PC-3 (cell line): ENCODE results near the gene WNK1. TPM values are rescaled to one million over a fixed set of nuclear protein-coding genes. Genes with fewer than 3 reads are reported as not detected.

Source experiments
- ATAC-seq: fragments of 200-7000 bp; cut with Tn5 transposase; 2 replicates; pipeline ENCODE4 v1.9.1; 2020; ENCODE audit warnings: mild to moderate bottlenecking, moderate library complexity
- BruUV-seq: library from RNA; stranded (reverse); fragments of 400-500 nt; replicated peaks from 2 replicates; lab custom pipeline; 2021; lab: Mats Ljungman, UMichigan
- CTCF ChIA-PET: fragments of 300-600 bp; sonication (Branson Sonifier 250); formaldehyde crosslinking; loops from one replicate; lab custom pipeline; 2022; ENCODE audit warnings: antibody characterized with exemption; lab: Charles Lee
- POLR2A ChIA-PET: fragments of 300-600 bp; sonication (Branson Sonifier 250); formaldehyde crosslinking; loops from one replicate; lab custom pipeline; 2022; ENCODE audit warnings: antibody characterized with exemption; ENCODE audit not compliant: unreplicated experiment; lab: Charles Lee
- DNase-seq: peaks from one replicate; pipeline ENCODE4 v3.0.0-alpha.2; 2015
- H2AFZ ChIP-seq: fragments of 300-600 bp; sonication (generic); 2 replicates; pipeline ENCODE4 v1.6.0; 2016; ENCODE audit warnings: antibody characterized with exemption, low read length
- H3F3A ChIP-seq: fragments of 300-600 bp; sonication (generic); one replicate; pipeline ENCODE4 v1.6.0; 2017; ENCODE audit warnings: antibody characterized with exemption, low read length, control low read depth, mild to moderate bottlenecking; ENCODE audit not compliant: unreplicated experiment
- H3K27ac ChIP-seq: fragments of 300-600 bp; sonication (generic); 2 replicates; pipeline ENCODE4 v1.5.1; 2016; ENCODE audit warnings: mild to moderate bottlenecking, low read length
- H3K27me3 ChIP-seq: fragments of 300-600 bp; sonication (generic); 2 replicates; pipeline ENCODE4 v1.6.1; 2016; ENCODE audit warnings: low read length, mixed read lengths
- H3K36me3 ChIP-seq: fragments of 300-600 bp; sonication (generic); 2 replicates; pipeline ENCODE4 v1.6.1; 2016; ENCODE audit warnings: low read depth, mixed run types, low read length, mixed read lengths
- H3K4me1 ChIP-seq: fragments of 300-600 bp; sonication (generic); 2 replicates; pipeline ENCODE4 v1.5.1; 2016; ENCODE audit warnings: low read length; ENCODE audit not compliant: insufficient read depth
- H3K4me2 ChIP-seq: fragments of 300-600 bp; sonication (generic); 2 replicates; pipeline ENCODE4 v1.6.0; 2016; ENCODE audit warnings: low read length
- H3K4me3 ChIP-seq: fragments of 300-600 bp; sonication (generic); 2 replicates; pipeline ENCODE4 v1.5.1; 2016; ENCODE audit warnings: mild to moderate bottlenecking, low read length, mixed read lengths
- H3K79me2 ChIP-seq: fragments of 300-600 bp; sonication (generic); 2 replicates; pipeline ENCODE4 v1.6.1; 2017; ENCODE audit warnings: low read length, mixed read lengths
- H3K9ac ChIP-seq: fragments of 300-600 bp; sonication (generic); 2 replicates; pipeline ENCODE4 v1.6.0; 2016; ENCODE audit warnings: mild to moderate bottlenecking, low read length
- H3K9me2 ChIP-seq: fragments of 300-600 bp; sonication (generic); replicated peaks from 2 replicates; pipeline ENCODE4 v1.6.1; 2016; ENCODE audit warnings: mixed run types, low read length, mixed read lengths
- H3K9me3 ChIP-seq: fragments of 300-600 bp; sonication (generic); 2 replicates; pipeline ENCODE4 v1.6.1; 2016; ENCODE audit warnings: low read length, mixed read lengths
- H4K20me1 ChIP-seq: fragments of 300-600 bp; sonication (generic); 2 replicates; pipeline ENCODE4 v1.6.1; 2016; ENCODE audit warnings: low read length, mixed read lengths
- EZH2 ChIP-seq: fragments of 300-600 bp; sonication (generic); IDR thresholded peaks from one replicate; pipeline ENCODE4 v1.6.1; 2017; ENCODE audit warnings: antibody characterized with exemption, mild to moderate bottlenecking, low read length; ENCODE audit not compliant: unreplicated experiment
- EZH2phosphoT487 ChIP-seq: fragments of 300-600 bp; sonication (generic); IDR thresholded peaks from 2 replicates; pipeline ENCODE4 v1.6.1; 2018; ENCODE audit warnings: mild to moderate bottlenecking, antibody characterized with exemption, low read length, borderline replicate concordance
- intact Hi-C: fragments of 100-400 bp; cut with micrococcal nuclease; formaldehyde crosslinking; loops from 2 replicates; pipeline ENCODE4 v1.9.0; 2023
- total RNA-seq: library from RNA; depleted of rRNA; stranded (reverse); fragments of >200 nt; gene quantifications from 2 replicates; pipeline ENCODE4 v1.2.3, GENCODE V29; 2014
- TF ChIP-seq, protein P1 (sequence below): fragments of 300-600 bp; sonication (generic); conservative IDR thresholded peaks from 2 replicates; pipeline ENCODE4 v1.5.1; 2017; ENCODE audit warnings: antibody characterized with exemption, low read depth, mild to moderate bottlenecking, low read length

WNK1 gene
- total RNA-seq, 1 experiment from 2014 or later, result 44.5 TPM

DNA sequence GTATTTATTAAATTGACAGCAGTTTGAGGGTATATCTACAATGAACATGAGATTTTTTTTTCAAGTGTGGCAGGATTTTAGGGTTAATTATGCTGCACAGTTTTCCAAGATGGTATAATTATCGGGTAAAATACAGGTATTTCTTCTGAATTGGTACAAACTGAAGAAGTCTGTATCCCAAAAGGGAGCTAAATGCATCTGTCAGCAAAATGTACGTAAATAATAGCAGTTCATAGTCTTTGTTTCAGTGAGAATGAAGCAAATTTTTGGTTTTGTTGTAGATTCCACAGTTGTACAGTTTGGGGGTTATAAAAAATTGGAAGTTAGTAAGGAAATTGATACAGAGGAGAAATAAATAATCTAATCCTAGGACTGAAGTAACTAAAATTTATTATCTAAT is 133.8 kb downstream of the WNK1 start:
- ATAC-seq, result no peak
- no peaks in the 10 kb centered on the region for H3K9me3 ChIP-seq
- H3K27me3 ChIP-seq, result no peaks in the 10 kb centered on the region
- ChIA-PET POLR2A (no interaction called here), CTCF (no interaction called here)
- TF ChIP-seq, protein P1, sequence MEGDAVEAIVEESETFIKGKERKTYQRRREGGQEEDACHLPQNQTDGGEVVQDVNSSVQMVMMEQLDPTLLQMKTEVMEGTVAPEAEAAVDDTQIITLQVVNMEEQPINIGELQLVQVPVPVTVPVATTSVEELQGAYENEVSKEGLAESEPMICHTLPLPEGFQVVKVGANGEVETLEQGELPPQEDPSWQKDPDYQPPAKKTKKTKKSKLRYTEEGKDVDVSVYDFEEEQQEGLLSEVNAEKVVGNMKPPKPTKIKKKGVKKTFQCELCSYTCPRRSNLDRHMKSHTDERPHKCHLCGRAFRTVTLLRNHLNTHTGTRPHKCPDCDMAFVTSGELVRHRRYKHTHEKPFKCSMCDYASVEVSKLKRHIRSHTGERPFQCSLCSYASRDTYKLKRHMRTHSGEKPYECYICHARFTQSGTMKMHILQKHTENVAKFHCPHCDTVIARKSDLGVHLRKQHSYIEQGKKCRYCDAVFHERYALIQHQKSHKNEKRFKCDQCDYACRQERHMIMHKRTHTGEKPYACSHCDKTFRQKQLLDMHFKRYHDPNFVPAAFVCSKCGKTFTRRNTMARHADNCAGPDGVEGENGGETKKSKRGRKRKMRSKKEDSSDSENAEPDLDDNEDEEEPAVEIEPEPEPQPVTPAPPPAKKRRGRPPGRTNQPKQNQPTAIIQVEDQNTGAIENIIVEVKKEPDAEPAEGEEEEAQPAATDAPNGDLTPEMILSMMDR, result no peak
- TF ChIP-seq EZH2 (no peak), EZH2phosphoT487 (no peak)
- H3K27ac ChIP-seq, result no peak overlapping the region
- H3K9me2 ChIP-seq, result no peaks in the 10 kb centered on the region
- intact Hi-C loops, result no loop called here
- H3F3A ChIP-seq, result no peaks in the 10 kb centered on the region
- DNase-seq, result no peak
- H4K20me1 ChIP-seq, result no peaks in the 10 kb centered on the region
- no TSS peak for BruUV-seq
- no peak overlapping the region for H2AFZ ChIP-seq
- no peak overlapping the region for H3K4me3 ChIP-seq
- H3K36me3 ChIP-seq, result peaks cover 78% of the 10 kb centered on the region
- no peaks in the 10 kb centered on the region for H3K79me2 ChIP-seq
- H3K4me2 ChIP-seq, result no peak overlapping the region
- no peak overlapping the region for H3K9ac ChIP-seq
- H3K4me1 ChIP-seq, result no peaks in the 10 kb centered on the region

DNA sequence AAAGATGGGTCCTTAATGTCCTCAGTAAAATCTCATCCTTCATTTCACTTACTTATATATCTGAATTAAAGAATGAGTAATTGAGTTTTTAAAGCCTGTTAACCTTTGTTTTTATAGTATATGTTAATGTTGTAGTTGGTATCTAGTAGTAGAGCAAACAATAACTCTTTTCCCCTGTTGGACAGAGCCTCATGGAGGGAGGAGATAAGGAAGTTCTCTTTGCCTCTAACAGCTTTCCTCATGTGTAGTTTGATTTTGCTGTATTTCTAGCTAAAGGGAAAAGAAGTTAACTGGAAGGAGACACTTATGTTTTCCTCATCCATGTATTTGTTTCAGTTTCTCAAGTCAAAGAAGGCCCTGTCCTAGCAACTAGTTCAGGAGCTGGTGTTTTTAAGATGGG is 141.8 kb downstream of the WNK1 start:
- no peak overlapping the region for H3K9ac ChIP-seq
- POLR2A ChIA-PET, result no interaction called here
- no peak for ATAC-seq
- intact Hi-C loops, result no loop called here
- CTCF ChIA-PET, result interaction anchor here (0.6 kb wide), 1 partner anchor 78 kb away, joined by 4 read pairs; no protein-coding TSS in a partner anchor
- H3K4me2 ChIP-seq, result no peak overlapping the region
- H3K4me3 ChIP-seq, result no peak overlapping the region
- H3K9me3 ChIP-seq, result no peaks in the 10 kb centered on the region
- H3F3A ChIP-seq, result no peaks in the 10 kb centered on the region
- TF ChIP-seq, protein P1, result no peak
- no peak for TF ChIP-seq EZH2phosphoT487
- no peak for TF ChIP-seq EZH2
- H3K79me2 ChIP-seq, result no peaks in the 10 kb centered on the region
- no peak overlapping the region for H2AFZ ChIP-seq
- H3K27ac ChIP-seq, result no peak overlapping the region
- DNase-seq, result no peak
- no TSS peak for BruUV-seq
- H3K27me3 ChIP-seq, result no peaks in the 10 kb centered on the region
- no peaks in the 10 kb centered on the region for H4K20me1 ChIP-seq
- H3K36me3 ChIP-seq, result peaks cover 23% of the 10 kb centered on the region; the same call in 1 of the 2 replicates
- H3K9me2 ChIP-seq, result no peaks in the 10 kb centered on the region
- H3K4me1 ChIP-seq, result no peaks in the 10 kb centered on the region

DNA sequence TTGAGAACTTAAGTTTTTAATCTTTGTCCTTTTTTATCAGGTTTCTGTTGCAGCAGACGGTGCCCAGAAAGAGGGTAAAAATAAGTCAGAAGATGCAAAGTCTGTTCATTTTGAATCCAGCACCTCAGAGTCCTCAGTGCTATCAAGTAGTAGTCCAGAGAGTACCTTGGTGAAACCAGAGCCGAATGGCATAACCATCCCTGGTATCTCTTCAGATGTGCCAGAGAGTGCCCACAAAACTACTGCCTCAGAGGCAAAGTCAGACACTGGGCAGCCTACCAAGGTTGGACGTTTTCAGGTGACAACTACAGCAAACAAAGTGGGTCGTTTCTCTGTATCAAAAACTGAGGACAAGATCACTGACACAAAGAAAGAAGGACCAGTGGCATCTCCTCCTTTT is 143.7 kb downstream of the WNK1 start:
- Histone ChIP-seq H3K79me2 (no peaks in the 10 kb centered on the region), H3K4me3 (no peak overlapping the region), H3K9ac (no peak overlapping the region), H3F3A (no peaks in the 10 kb centered on the region), H3K36me3 (peaks cover 23% of the 10 kb centered on the region), H3K27ac (no peak overlapping the region), H3K9me2 (no peaks in the 10 kb centered on the region), H2AFZ (no peak overlapping the region), H3K4me1 (no peaks in the 10 kb centered on the region), H3K4me2 (no peak overlapping the region), H3K27me3 (no peaks in the 10 kb centered on the region), H4K20me1 (no peaks in the 10 kb centered on the region), H3K9me3 (no peaks in the 10 kb centered on the region)
- POLR2A ChIA-PET, result no interaction called here
- DNase-seq (no peak), ATAC-seq (no peak)
- intact Hi-C loops, result no loop called here
- BruUV-seq, result no TSS peak
- TF ChIP-seq EZH2phosphoT487, result no peak
- TF ChIP-seq EZH2, result no peak
- TF ChIP-seq, protein P1, result no peak
- CTCF ChIA-PET, result no interaction called here
